Lower leg skin (tissue), 3 donors: ENCODE data around the gene FBLL1.

Source experiments
- POLR2A ChIP-seq, 2 donors: fragments of 450-650 bp; IDR thresholded peaks; one replicate each; pipeline ENCODE4 v1.6.1; 2016 to 2017; ENCODE audit warnings: antibody characterized with exemption in 2 of 2, mild to moderate bottlenecking in 1 of 2, moderate library complexity in 1 of 2
- TF ChIP-seq, protein P1 (sequence below), 3 donors: fragments of 450-650 bp; IDR thresholded peaks; one replicate each; pipeline ENCODE4 v1.5.1; 2016; ENCODE audit warnings: antibody characterized with exemption in 3 of 3, mild to moderate bottlenecking in 3 of 3, moderate library complexity in 2 of 3

DNA sequence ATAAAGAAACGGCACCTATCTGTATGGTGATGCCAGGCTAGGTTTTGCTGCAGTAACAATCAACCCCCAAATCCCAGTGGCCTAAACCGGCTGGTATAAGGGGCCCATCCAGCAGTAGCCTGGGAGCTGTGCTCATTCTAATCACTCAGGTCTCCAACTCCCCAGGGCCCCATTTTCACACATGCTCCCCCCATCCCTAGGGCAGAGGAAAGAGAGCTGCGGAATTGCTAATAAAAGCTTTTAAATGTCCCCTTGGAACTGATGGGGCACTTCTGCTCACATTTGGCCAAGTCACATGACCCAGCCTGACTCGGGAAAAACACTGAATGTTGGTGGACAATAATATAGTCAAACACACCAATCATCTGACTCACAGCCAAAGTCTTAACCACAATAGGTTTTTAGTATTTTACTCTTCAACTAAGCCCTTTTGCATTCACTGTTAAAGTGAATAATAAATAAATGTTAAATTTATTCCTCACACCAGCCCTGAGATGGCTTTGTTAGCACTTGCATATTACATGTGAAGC is 1.6 kb downstream of the FBLL1 start:
- TF ChIP-seq, protein P1, sequence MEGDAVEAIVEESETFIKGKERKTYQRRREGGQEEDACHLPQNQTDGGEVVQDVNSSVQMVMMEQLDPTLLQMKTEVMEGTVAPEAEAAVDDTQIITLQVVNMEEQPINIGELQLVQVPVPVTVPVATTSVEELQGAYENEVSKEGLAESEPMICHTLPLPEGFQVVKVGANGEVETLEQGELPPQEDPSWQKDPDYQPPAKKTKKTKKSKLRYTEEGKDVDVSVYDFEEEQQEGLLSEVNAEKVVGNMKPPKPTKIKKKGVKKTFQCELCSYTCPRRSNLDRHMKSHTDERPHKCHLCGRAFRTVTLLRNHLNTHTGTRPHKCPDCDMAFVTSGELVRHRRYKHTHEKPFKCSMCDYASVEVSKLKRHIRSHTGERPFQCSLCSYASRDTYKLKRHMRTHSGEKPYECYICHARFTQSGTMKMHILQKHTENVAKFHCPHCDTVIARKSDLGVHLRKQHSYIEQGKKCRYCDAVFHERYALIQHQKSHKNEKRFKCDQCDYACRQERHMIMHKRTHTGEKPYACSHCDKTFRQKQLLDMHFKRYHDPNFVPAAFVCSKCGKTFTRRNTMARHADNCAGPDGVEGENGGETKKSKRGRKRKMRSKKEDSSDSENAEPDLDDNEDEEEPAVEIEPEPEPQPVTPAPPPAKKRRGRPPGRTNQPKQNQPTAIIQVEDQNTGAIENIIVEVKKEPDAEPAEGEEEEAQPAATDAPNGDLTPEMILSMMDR (IDR thresholded peaks at IDR 0.05), result no peak
- no peak for TF ChIP-seq POLR2A (IDR thresholded peaks at IDR 0.05)
